Pancreas (tissue), 10 donors: ENCODE measurements around the gene HK3. TPM values are rescaled to one million over a fixed set of nuclear protein-coding genes. Genes with fewer than 3 reads are reported as not detected.

ENCODE experiments used
- ATAC-seq, 4 donors: fragments of 200-7000 bp; cut with Tn5 transposase; one replicate each; pipeline versions ENCODE4 v1.8.0 to v1.9.1; 2020; ENCODE audit warnings: mild to moderate bottlenecking in 4 of 4, moderate library complexity in 4 of 4
- DNase-seq, 6 donors: peaks; one replicate each; pipeline ENCODE4 v3.0.0-alpha.2; 2020
- FAIRE-seq: peaks from 2 replicates; lab custom pipeline; 2012; peaks lifted over from hg19 to GRCh38; lab: Jason Lieb, UNC
- H3K27ac ChIP-seq, 4 donors: fragments of 200-600 bp; sonication (generic); 1 replicate in 3 of 4; 2 replicates in 1 of 4; pipeline versions ENCODE4 v1.5.0 to v1.8.0; 2020
- H3K27me3 ChIP-seq, 4 donors: fragments of 200-600 bp; one replicate each; pipeline ENCODE4 v1.8.0; 2021
- H3K36me3 ChIP-seq, 3 donors: fragments of 200-600 bp; sonication (generic) in 1 of 3; one replicate each; pipeline versions ENCODE4 v1.5.0 to v1.8.0; 2020 to 2021
- H3K4me1 ChIP-seq, 3 donors: fragments of 200-600 bp; one replicate each; pipeline ENCODE4 v1.8.0; 2021
- H3K4me3 ChIP-seq, 4 donors: fragments of 200-600 bp; sonication (generic) in 2 of 4; one replicate each; pipeline versions ENCODE4 v1.5.0 to v1.8.0; 2020 to 2021
- H3K9me3 ChIP-seq, 4 donors: fragments of 200-600 bp; one replicate each; pipeline ENCODE4 v1.8.0; 2021
- CTCF ChIP-seq, 4 donors: fragments of 200-600 bp; sonication (generic) in 3 of 4; IDR thresholded peaks; one replicate each; pipeline versions ENCODE4 v1.5.0 to v1.8.0; 2021; ENCODE audit warnings: antibody characterized with exemption in 4 of 4
- WGBS, 2 donors: extraction: QIAGEN DNeasy Blood & Tissue Kit; methylation state at CpG; one replicate each; pipeline ENCODE4 v1.1.7; 2013; 5-methylcytosine and 5-hydroxymethylcytosine counted together
- intact Hi-C, 3 donors: fragments of 100-400 bp; cut with DNase I; formaldehyde crosslinking; loops; one replicate each; pipeline versions ENCODE4 v1.11.1 to v1.14.2; 2022
- polyA plus RNA-seq, 2 donors: library from polyadenylated mRNA; stranded (reverse); fragments of 200-250 nt; gene quantifications; one replicate each; pipeline ENCODE4 v1.2.3, GENCODE V29; 2013
- total RNA-seq, 6 donors: library from RNA; stranded (reverse); fragmentation: NEBNext Ultra II Directional in 4 of 6; extraction: Animal tissue kit (Norgen Biotek cat#: 25700) in 4 of 6; gene quantifications; one replicate each; pipeline versions ENCODE4 v1.2.1 to v1.2.4, GENCODE V29; 2021 to 2023
- donor health status: healthy with polysubstance abuse.
- donor health status: DM: no; HTN: no; CAD: no; lungs with moderate emphysema.
- donor health status: DM: no; HTN: no; CAD: no.
- donor health status: control.
- donor health status: control.
- donor health status: Bipolar disorder and iron deficiency.
- donor health status: DM: yes; HTN: yes; CAD: no.
- donor health status: DM: no; HTN: no; CAD: no.
- donor health status: DM: no; HTN: no; CAD: no.
- donor health status: DM: yes; HTN: yes; CAD: no.

HK3 gene
- total and polyA plus RNA-seq, 8 donors, result 0.24 to 6.6 (median 3.3) TPM

- 54 to 60% methylated on average over 8 of the region's 8 CpGs for WGBS, 2 donors
- no peak for ATAC-seq
These were observed 45.0 kb downstream of the HK3 start for GRCh38 chr5:176854164-176854563.

GRCh38 chr5:176853151-176853778 lies 45.9 kb downstream of the HK3 start:
- Histone ChIP-seq H3K4me1 (no peaks in the 10 kb centered on the region), H3K27me3 (no peaks in the 10 kb centered on the region), H3K9me3 (no peaks in the 10 kb centered on the region), H3K4me3 (no peak overlapping the region), H3K27ac (no peak overlapping the region), H3K36me3 (no peaks in the 10 kb centered on the region)
- WGBS, 2 donors, result 73 to 77% methylated on average over 19 to 20 of the region's 20 CpGs
- intact Hi-C loops, result no loop called here
- ATAC-seq (no peak), FAIRE-seq (no peak), DNase-seq (peak in 1 of 6 donors; percentile 45)
- no peak for TF ChIP-seq CTCF (IDR thresholded peaks at IDR 0.05)

More at GRCh38 chr5:176854164-176854563, 45.0 kb downstream of the HK3 start:
- H3K27me3 ChIP-seq, result no peaks in the 10 kb centered on the region
- H3K9me3 ChIP-seq, result no peaks in the 10 kb centered on the region
- TF ChIP-seq CTCF (IDR thresholded peaks at IDR 0.05), result no peak
- no peaks in the 10 kb centered on the region for H3K36me3 ChIP-seq
- H3K4me1 ChIP-seq, result no peaks in the 10 kb centered on the region
- FAIRE-seq, result no peak
- intact Hi-C loops, result no loop called here
- DNase-seq, result peak in 1 of 6 donors; percentile 41
- H3K27ac ChIP-seq, result no peak overlapping the region
- H3K4me3 ChIP-seq, result no peak overlapping the region

- 33 to 35% methylated on average over 17 of the region's 17 CpGs for WGBS, 2 donors
- no peak for FAIRE-seq
- ATAC-seq, result peak in 2 of 4 donors; percentile 34 to 48
- Histone ChIP-seq H3K4me1 (no peaks in the 10 kb centered on the region), H3K9me3 (no peaks in the 10 kb centered on the region), H3K27me3 (no peaks in the 10 kb centered on the region), H3K27ac (no peak overlapping the region), H3K4me3 (no peak overlapping the region), H3K36me3 (no peaks in the 10 kb centered on the region)
- no peak for TF ChIP-seq CTCF (IDR thresholded peaks at IDR 0.05)
- intact Hi-C loops, result no loop called here
- DNase-seq, result peak in 1 of 6 donors; percentile 55
These were observed 47.1 kb downstream of the HK3 start for GRCh38 chr5:176851871-176852658.

- FAIRE-seq, result no peak
- no peak for ATAC-seq
- intact Hi-C loops, result no loop called here
- Histone ChIP-seq H3K27me3 (no peaks in the 10 kb centered on the region), H3K36me3 (no peaks in the 10 kb centered on the region), H3K4me3 (no peak overlapping the region), H3K27ac (no peak overlapping the region), H3K4me1 (no peaks in the 10 kb centered on the region), H3K9me3 (no peaks in the 10 kb centered on the region)
- peak in 1 of 6 donors; percentile 42 for DNase-seq
- no peak for TF ChIP-seq CTCF (IDR thresholded peaks at IDR 0.05)
- WGBS, 2 donors, result 61 to 75% methylated on average over 12 of the region's 12 CpGs
These were observed 47.8 kb downstream of the HK3 start for GRCh38 chr5:176851380-176851779.
